ENCODE results near the gene RAPGEF2.
"Not testable (repeated sequence)": the region's sequence is repeated elsewhere in the genome, so short reads cannot be mapped to it uniquely, and the experiment has no call there.

The RAPGEF2 gene

GRCh38 chr4:159098482-159099127 is 4.3 kb upstream of the RAPGEF2 start:
- no peak for DNase-seq

DNA sequence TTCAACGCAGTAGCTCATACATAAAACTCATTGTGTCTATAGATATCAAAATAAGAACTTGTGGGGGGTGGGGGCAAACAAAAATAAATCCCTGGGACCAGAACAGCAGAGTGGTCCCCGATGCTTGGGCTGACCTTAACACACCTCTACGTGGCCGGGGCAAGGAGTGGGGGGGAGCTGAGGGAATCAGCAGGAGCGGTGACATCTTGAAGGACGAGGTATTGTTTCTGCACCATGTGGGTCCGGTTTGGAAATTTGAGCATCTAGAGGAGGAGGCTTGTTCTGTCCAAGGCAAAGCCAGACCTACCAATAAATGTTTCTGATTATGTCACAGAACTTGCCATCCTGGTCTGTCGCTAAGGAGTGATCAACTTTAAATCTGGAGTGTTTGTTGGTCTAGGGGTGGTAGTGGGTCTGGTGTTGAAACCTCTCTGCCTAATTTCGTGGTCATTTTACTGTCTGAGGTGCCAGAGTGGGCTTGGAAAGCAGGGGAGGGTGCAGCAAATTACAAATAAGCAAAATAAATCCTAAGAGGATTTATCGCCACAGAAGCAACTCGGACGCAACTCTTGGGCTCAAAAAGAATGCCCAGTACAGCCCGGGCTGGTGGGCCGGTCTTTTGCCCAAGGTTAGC is 774 bp upstream of the RAPGEF2 start:
- no peak for DNase-seq

DNA sequence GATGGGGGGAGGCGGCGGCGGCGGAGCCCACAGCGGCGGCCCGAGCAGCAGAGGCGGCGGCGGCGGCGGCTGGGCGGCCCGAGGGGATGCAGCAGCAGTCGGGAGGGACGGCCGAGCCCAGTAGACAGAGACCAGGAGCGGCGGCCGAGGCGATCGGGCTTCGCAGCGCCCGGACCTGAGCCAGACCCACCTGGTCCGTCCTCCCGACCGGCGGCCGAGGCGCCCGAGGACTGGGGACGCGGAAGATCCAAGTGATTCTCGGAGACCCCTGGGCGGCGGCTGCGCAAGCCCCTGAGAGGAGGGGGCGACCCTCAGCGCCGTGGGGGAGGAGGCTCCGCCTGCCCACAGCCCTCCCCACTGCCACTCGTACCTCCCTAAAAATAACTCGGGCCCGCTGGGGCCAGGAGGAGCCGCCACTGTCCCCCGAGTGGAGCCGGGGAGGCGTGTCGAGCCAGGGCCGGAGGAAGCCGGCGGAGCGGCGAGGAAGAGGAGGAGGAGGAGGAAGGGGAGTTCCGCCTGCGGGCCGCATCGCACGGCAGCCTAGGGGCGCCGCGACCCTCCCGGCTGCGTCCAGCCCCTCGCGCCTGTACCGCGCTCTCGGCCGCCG is 608 bp downstream of the RAPGEF2 start:
- DNase-seq, result peak; percentile 41

GRCh38 chr4:159104694-159105414 is 2.0 kb downstream of the RAPGEF2 start:
- no peak for DNase-seq

GRCh38 chr4:159105761-159106243 is 2.9 kb downstream of the RAPGEF2 start:
- peak; percentile 81 for DNase-seq

DNA sequence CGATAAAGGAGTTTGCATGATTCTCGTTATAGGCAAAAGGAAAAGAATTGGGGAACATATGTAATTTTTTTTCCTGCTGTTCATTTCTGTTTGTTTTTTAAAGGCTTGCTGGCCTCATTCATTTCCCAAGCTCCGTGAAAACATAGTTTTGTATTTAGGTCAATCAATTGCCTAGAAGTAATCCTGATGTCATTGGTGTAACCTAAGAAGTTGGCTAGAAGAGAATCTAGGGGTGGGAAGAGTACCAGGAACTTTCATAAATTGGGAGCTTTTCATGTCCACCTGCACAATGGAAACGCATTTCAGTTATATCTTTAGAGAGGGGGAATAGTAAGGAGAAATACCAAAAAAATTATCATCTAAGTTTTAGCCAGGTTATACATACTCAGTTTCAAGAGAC is 3.8 kb downstream of the RAPGEF2 start:
- DNase-seq, result no peak

DNA sequence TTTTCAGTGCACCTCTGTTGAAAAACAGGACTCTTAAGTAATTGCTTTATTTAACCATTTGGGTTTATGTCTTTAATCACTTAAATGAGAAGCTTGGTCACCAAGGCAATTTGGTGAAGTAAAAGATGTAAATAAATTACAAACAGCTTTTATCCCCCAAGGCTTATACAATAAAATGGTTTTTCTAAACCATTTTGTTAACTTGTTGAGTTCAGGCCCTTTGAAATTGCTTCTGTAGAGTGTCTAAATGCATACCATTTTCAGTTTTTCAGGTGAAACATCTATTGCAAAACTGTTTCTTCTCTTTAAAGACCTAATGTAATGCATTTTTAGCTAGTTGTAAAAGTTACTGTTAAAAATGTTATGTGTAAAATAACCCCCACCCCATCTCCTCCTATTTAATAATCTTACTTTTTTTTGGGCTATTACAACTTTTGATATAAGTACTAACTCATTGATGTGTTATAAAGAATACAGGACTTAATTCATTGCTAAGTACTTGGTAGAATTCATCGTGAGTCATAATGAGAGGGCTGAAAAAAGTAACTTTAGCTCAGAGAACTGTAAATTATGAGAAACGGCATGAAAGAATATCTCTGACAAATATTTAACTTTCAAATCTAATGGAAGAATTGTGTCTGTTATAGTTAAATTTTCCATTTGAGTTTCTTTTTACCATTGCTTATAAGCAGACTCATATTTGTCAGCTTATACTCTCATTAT is 4.5 kb downstream of the RAPGEF2 start:
- DNase-seq, result no peak

- DNase-seq, result no peak
Measured at GRCh38 chr4:159108124-159108523, 5.2 kb downstream of the RAPGEF2 start.

DNA sequence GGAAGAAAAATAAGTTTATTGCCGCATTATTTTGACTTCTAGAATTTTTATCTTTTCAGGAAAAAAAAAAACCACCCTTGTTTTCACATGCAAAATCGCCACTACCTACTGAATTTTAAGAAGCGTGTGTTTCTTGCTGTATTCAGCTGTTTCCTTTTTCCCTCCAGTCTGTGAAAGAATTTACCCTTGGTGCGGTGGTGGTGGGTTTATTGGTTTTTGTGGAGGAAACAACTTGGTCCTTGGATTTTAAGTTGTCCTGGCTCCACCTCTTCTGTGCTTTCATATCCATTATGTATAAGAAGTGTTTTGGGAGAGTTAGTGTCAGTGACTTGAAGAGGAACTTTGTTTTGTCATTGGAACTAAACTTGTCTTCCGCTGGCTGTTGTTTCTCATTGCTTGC is 8.1 kb downstream of the RAPGEF2 start:
- DNase-seq, result no peak

- DNase-seq, result no peak
Measured at GRCh38 chr4:159111416-159111815, 8.5 kb downstream of the RAPGEF2 start.

- not testable (repeated sequence) for DNase-seq
Measured at GRCh38 chr4:159113366-159113765, 10.5 kb downstream of the RAPGEF2 start.

DNA sequence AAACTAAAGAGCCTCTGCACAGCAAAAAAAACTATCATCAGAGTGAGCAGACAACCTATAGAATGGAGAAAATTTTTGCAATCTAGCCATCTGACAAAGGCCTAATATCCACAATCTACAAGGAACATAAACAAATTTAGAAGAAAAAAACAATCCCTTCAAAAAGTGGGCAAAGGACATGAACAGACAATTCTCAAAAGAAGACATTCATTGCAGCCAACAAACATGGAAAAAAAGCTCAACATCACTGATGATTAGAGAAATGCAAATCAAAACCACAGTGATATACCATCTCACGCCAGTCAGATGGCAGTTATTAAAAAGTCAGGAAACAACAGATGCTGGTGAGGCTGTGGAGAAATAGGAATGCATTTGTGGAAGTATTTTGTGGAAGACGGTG is 13.2 kb downstream of the RAPGEF2 start:
- not testable (repeated sequence) for DNase-seq

- not testable (repeated sequence) for DNase-seq
Measured at GRCh38 chr4:159116693-159117092, 13.8 kb downstream of the RAPGEF2 start.

DNA sequence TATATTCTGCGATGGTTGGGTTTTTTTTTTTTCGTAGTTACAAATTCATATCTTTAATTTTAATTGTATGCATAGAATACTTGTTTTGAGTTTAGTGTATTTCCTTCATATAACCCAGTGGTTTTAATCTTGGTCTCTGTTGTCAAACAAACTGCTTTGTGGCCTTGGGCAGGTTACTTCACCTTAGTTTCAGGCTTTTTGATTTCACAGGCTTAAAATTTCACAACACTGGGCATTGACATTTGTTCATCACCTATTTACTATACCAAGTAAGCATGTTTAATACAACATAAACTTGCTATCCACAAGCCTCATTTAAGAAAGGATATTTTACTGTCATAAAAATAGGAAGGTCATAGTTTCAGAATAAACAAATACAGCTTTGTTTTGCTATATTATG is 14.7 kb downstream of the RAPGEF2 start:
- no peak for DNase-seq

DNA sequence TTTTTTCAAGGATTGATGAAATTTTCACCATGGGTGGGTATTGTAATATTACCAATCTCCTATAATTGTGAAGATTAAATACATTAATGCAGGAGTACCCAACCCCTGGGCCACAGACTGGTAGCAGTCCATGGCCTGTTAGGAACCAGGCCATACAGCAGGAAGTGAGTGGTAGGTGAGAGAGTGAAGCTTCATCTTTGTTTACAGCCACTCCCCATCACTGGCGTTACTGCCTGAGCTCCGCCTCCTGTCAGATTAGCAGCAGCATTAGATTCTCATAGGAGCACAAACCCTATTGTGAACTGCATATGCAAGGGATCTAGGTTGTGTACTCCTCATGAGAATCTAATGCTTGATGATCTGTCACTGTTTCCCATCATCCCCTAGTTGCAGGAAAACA is 15.1 kb downstream of the RAPGEF2 start:
- no peak for DNase-seq

- DNase-seq, result no peak
Measured at GRCh38 chr4:159121371-159121770, 18.5 kb downstream of the RAPGEF2 start.

DNA sequence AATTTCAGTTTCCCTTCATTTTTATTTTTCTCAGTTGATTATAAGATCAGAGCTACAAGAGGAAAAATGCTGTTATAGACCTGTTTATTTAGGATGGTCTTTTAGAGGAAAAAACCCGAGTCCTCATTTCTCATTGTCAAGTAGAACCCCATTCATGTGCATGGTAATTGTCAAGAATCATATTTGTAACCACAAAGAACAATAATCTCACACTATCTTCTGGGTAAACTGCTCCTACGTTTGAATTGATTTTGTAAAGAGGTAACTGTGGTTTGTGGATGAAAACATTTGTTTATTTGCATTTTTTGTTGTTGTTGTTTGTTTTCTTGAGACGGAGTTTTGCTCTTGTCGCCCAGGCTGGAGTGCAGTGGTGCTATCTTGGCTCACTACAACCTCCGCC is 23.8 kb downstream of the RAPGEF2 start:
- no peak for DNase-seq

GRCh38 chr4:159127745-159128518 is 25.1 kb downstream of the RAPGEF2 start:
- DNase-seq, result no peak

DNA sequence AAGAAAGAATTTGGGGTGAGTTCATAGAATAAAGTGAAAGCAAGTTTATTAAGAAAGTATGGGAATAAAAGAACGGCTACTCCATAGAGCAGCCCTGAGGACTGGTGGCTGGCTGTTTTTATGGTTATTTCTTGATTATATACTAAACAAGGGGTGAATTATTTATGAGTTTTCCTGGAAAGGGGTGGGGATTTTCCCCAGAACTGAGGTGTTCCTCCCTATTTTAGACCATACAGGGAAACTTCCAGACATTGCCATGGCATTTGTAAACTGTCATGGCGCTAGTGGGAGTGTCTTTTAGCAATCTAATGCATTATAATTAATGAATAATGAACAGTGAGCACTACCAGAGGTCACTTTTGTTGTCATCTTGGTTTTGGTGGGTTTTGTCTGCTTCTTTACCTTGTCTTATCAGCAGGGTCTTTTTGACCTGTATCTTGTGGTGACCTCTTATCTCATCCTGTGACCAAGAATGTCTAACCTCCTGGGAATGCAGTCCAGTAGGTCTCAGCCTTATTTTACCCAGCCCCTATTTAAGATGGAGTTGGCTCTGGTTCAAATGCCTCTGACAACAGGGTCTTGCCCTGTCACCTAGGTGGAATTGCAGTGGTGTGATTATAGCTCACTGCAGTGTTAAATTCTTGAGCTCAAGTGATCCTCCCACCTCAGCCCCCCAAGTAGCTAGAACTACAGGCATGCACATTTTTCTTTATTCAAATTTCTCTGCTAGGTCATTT is 27.1 kb downstream of the RAPGEF2 start:
- no peak for DNase-seq

DNA sequence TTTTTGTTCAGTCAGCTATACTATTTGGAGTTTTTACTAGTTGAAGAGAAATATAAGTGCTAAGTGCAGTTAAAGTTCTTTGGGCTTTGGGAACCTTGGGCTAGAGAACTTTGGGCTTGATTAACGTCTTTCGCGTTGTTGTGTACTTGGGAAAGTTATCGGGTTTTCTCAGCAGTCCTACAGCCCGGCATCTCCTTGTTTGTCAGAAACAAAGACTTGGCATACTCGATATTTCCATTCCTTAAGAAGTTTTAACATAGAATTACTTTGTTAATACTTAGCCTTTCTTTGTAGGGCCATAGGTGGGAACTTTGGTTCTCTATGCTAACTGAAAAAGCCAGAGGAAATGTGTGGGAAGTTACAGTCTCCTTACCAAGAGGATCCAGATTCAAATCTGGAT is 28.7 kb downstream of the RAPGEF2 start:
- DNase-seq, result no peak

DNA sequence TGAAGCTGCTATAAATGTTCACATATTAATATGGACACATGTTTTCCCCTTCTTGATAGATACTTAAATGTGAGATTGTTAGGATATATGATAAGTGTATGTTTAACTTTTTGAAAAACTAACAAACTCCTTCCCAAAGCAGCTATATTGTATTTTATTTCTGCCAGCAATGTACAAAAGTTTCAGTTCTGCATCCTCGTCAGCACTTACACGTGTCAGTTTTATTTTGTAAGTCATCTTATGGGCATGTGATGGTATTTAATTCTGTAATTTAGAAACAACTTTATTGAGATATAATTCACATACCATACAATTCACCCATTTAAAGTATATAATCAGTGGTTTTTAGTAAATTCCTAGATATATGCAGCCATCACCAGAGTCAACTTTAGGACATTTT is 31.6 kb downstream of the RAPGEF2 start:
- DNase-seq, result peak; percentile 50

Data from suppressor macrophage treated with lipopolysaccharide for 4 hours (primary cell).